HepG2 (cell line): ENCODE results near the gene ANKRD12. TPM values are rescaled to one million over a fixed set of nuclear protein-coding genes. Genes with fewer than 3 reads are reported as not detected.

Source experiments
- CENPBD1 ChIP-seq: sonication (generic); formaldehyde crosslinking; IDR thresholded peaks from 2 replicates; pipeline ENCODE4 v1.8.0; 2022; ENCODE audit warnings: missing genetic modification reagents, low read depth, mild to moderate bottlenecking, borderline replicate concordance
- ELF3 ChIP-seq: IDR thresholded peaks from 2 replicates; pipeline ENCODE4 v1.6.1; 2016; ENCODE audit warnings: missing genetic modification reagents, missing compliant biosample characterization
- ELK4 ChIP-seq: sonication (generic); formaldehyde crosslinking; IDR thresholded peaks from 2 replicates; pipeline ENCODE4 v1.9.0; 2021; ENCODE audit warnings: missing genetic modification reagents, borderline replicate concordance
- EP300 ChIP-seq, 3 experiments: sonication (generic) in 1 of 3; formaldehyde crosslinking in 1 of 3; IDR thresholded peaks; 2 replicates each; pipeline versions ENCODE4 v1.5.1 to v1.6.1; 2011 to 2020; ENCODE audit warnings: low read depth in 2 of 3, low read length in 2 of 3, borderline replicate concordance in 1 of 3, improper control_type of control experiment in 1 of 3, mild to moderate bottlenecking in 1 of 3, missing genetic modification reagents in 1 of 3, moderate library complexity in 1 of 3
- FUBP1 ChIP-seq: sonication (generic); formaldehyde crosslinking; IDR thresholded peaks from 2 replicates; pipeline ENCODE4 v1.5.1; 2020; ENCODE audit warnings: missing genetic modification reagents, mild to moderate bottlenecking, borderline replicate concordance
- HDAC1 ChIP-seq: sonication (generic); formaldehyde crosslinking; IDR thresholded peaks from 2 replicates; pipeline ENCODE4 v1.5.1; 2020; ENCODE audit warnings: mild to moderate bottlenecking, missing genetic modification reagents
- IRF2 ChIP-seq: IDR thresholded peaks from 2 replicates; pipeline ENCODE4 v1.6.1; 2018; ENCODE audit warnings: missing genetic modification reagents, missing compliant biosample characterization
- MNT ChIP-seq: fragments of 450-650 bp; IDR thresholded peaks from 2 replicates; pipeline ENCODE4 v1.6.1; 2016
- NR2F6 ChIP-seq, 2 experiments: IDR thresholded peaks; 2 replicates each; pipeline ENCODE4 v1.6.1; 2016; ENCODE audit warnings: antibody characterized with exemption in 1 of 2, mild to moderate bottlenecking in 1 of 2
- RARG ChIP-seq: sonication (generic); formaldehyde crosslinking; IDR thresholded peaks from 2 replicates; pipeline ENCODE4 v1.4.0; 2020; ENCODE audit warnings: low read depth, mild to moderate bottlenecking, missing genetic modification reagents
- TBX2 ChIP-seq: sonication (generic); formaldehyde crosslinking; IDR thresholded peaks from 2 replicates; pipeline ENCODE4 v1.5.0; 2020; ENCODE audit warnings: missing genetic modification reagents, mild to moderate bottlenecking, borderline replicate concordance
- TBX3 ChIP-seq: fragments of 450-650 bp; IDR thresholded peaks from 2 replicates; pipeline ENCODE4 v1.6.1; 2017; ENCODE audit warnings: antibody characterized with exemption, mild to moderate bottlenecking, inconsistent platforms, borderline replicate concordance
- XBP1 ChIP-seq: sonication (generic); formaldehyde crosslinking; IDR thresholded peaks from 2 replicates; pipeline ENCODE4 v1.5.0; 2020; ENCODE audit warnings: missing genetic modification reagents
- YY1 ChIP-seq: IDR thresholded peaks from 2 replicates; pipeline ENCODE4 v1.6.1; 2011; ENCODE audit warnings: low read length, low read depth, moderate library complexity, mild to moderate bottlenecking; ENCODE audit not compliant: insufficient read depth, insufficient replicate concordance
- ZNF260 ChIP-seq: sonication (generic); formaldehyde crosslinking; IDR thresholded peaks from 2 replicates; pipeline ENCODE4 v1.4.0; 2020; ENCODE audit warnings: missing genetic modification reagents, low read depth, mild to moderate bottlenecking, borderline replicate concordance
- ZNF280B ChIP-seq: sonication (generic); formaldehyde crosslinking; IDR thresholded peaks from 2 replicates; pipeline ENCODE4 v1.5.0; 2020; ENCODE audit warnings: missing genetic modification reagents, mild to moderate bottlenecking, borderline replicate concordance
- ZNF670 ChIP-seq: sonication (generic); formaldehyde crosslinking; IDR thresholded peaks from 2 replicates; pipeline ENCODE4 v1.8.0; 2022; ENCODE audit warnings: mild to moderate bottlenecking, missing genetic modification reagents, borderline replicate concordance
- ZNF691 ChIP-seq: sonication (generic); formaldehyde crosslinking; IDR thresholded peaks from 2 replicates; pipeline ENCODE4 v1.4.0; 2020; ENCODE audit warnings: missing genetic modification reagents, low read depth, mild to moderate bottlenecking, borderline replicate concordance
- ZNF879 ChIP-seq: sonication (generic); formaldehyde crosslinking; IDR thresholded peaks from 2 replicates; pipeline ENCODE4 v1.8.1; 2023; ENCODE audit warnings: missing genetic modification reagents
- ZSCAN30 ChIP-seq: sonication (generic); formaldehyde crosslinking; IDR thresholded peaks from 2 replicates; pipeline ENCODE4 v1.5.0; 2020; ENCODE audit warnings: mild to moderate bottlenecking, missing genetic modification reagents
- polyA plus RNA-seq, 8 experiments: library from polyadenylated mRNA; depleted of rRNA in 3 of 8; stranded (reverse) in 7 of 8; unstranded in 1 of 8; fragments of >200 nt; fragmentation: Illumina TruSeq in 4 of 8; extraction: Trizol in 4 of 8; gene quantifications; 2 replicates each; pipeline versions ENCODE4 v1.2.1 to v1.2.3, GENCODE V29; 2011 to 2016; ENCODE audit warnings: low read depth in 4 of 8, missing spikeins in 1 of 8, mixed read lengths in 1 of 8; ENCODE audit not compliant: insufficient read depth in 1 of 8
- total RNA-seq, 5 experiments: library from RNA; depleted of rRNA; stranded (reverse); fragments of >200 nt; fragmentation: Illumina TruSeq; extraction: Trizol; gene quantifications; 2 replicates each; pipeline ENCODE4 v1.2.3, GENCODE V29; 2016; ENCODE audit warnings: low read depth in 1 of 5

Gene ANKRD12
- total and polyA plus RNA-seq, 2 of the 13 experiments (the other 11 are each of a cell fraction or from before 2014, with no cell fraction given) = 6.0 to 23.2 TPM

GRCh38 chr18:9137168-9138066, 836 bp downstream of the ANKRD12 start (continued):
- no peak for TF ChIP-seq ZNF879
- no peak for TF ChIP-seq ELK4 (CRISPR knock-in tag)
- no peak for TF ChIP-seq IRF2
- TF ChIP-seq NR2F6 (IDR thresholded peaks at IDR 0.05) = no peak
- TF ChIP-seq NR2F6 (CRISPR knock-in tag; IDR thresholded peaks at IDR 0.05) = no peak
- TF ChIP-seq ELF3 (CRISPR knock-in tag) = no peak
- no peak for TF ChIP-seq TBX3
- no peak for TF ChIP-seq MNT
- TF ChIP-seq ZNF280B = no peak
- no peak for TF ChIP-seq CENPBD1
- no peak for TF ChIP-seq ZNF691 (CRISPR knock-in tag)
- TF ChIP-seq YY1 = peak; percentile 83
- no peak for TF ChIP-seq TBX2 (CRISPR knock-in tag)
- TF ChIP-seq FUBP1 (CRISPR knock-in tag) = no peak
- TF ChIP-seq RARG (CRISPR knock-in tag) = no peak
- TF ChIP-seq ZNF260 (CRISPR knock-in tag) = no peak
- TF ChIP-seq EP300 (IDR thresholded peaks at IDR 0.05; ENCODE audit: low read depth in 2 of 2, low read length in 2 of 2) = no peak
- 0 out of 2 replicates have a peak, but pooled peaks have one; percentile 33 for TF ChIP-seq EP300 (CRISPR knock-in tag; IDR thresholded peaks at IDR 0.05; ENCODE audit: borderline replicate concordance)
- TF ChIP-seq XBP1 = no peak
- peak; percentile 49 for TF ChIP-seq HDAC1
- TF ChIP-seq ZNF670 (CRISPR knock-in tag) = 0 out of 2 replicates have a peak, but pooled peaks have one; percentile 20
- TF ChIP-seq ZSCAN30 (CRISPR knock-in tag) = no peak
